HEK293 (cell line): ENCODE measurements around the gene SMTNL1.

Experiments
- ZNF274 ChIP-seq, 2 experiments: fragments of 200-500 bp in 1 of 2; fragments of 450-650 bp in 1 of 2; sonication (Bioruptor generic) in 1 of 2; formaldehyde crosslinking in 1 of 2; IDR thresholded peaks; 2 replicates each; pipeline versions ENCODE4 v1.5.1 to v1.6.1; 2014 to 2016; ENCODE audit warnings: borderline replicate concordance in 1 of 2, inconsistent platforms in 1 of 2, low read length in 1 of 2, missing biosample characterization in 1 of 2, missing genetic modification characterization in 1 of 2
- ZNF404 ChIP-seq: fragments of 450-650 bp; formaldehyde crosslinking; IDR thresholded peaks from 2 replicates; pipeline ENCODE4 v1.5.1; 2017; ENCODE audit warnings: missing biosample characterization, missing genetic modification characterization

DNA sequence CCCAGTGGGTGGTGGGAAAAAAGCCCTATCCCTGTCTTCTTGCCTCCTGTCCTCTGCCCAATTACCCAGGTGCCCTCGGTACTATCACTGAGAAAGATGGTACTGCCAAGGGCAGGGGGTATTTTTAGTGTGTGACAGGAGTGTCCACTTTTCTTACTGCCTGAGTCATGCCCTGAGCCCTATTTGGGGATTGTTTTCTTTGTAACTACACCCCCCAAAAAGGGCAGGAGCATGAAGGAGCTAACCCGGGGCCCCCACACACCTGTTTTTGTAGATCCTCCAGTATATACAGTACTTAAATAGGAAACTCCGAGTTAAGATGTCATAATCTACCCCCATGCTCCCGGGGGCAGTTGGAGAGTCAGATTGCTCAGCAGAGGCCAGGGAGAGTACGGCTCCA is 3.8 kb downstream of the SMTNL1 start:
- TF ChIP-seq ZNF274 (IDR thresholded peaks at IDR 0.05; ENCODE audit: low read length), result no peak
- TF ChIP-seq ZNF274 (tag by site-specific recombination; IDR thresholded peaks at IDR 0.05; ENCODE audit: borderline replicate concordance), result no peak
- TF ChIP-seq ZNF404 (tag by site-specific recombination), result no peak
